HEK293 (cell line): ENCODE measurements around the gene SLC43A1.

Experiments
- CTCF ChIA-PET: fragments of 350-600 bp; formaldehyde crosslinking; extraction: SDS; loops from one replicate; lab custom pipeline; 2021; ENCODE audit warnings: antibody characterized with exemption; lab: Yijun Ruan, JAX
- POLR2A ChIA-PET: fragments of 300-600 bp; formaldehyde crosslinking; extraction: SDS; loops from one replicate; lab custom pipeline; 2020; ENCODE audit warnings: antibody characterized with exemption, inconsistent platforms; lab: Yijun Ruan, JAX
- H3K27ac ChIP-seq: fragments of 200-500 bp; sonication (Bioruptor generic); 2 replicates; pipeline ENCODE4 v1.5.1; 2014; ENCODE audit warnings: low read depth, low read length, control low read depth, inconsistent platforms; ENCODE audit errors: extremely low read depth
- H3K36me3 ChIP-seq, 2 experiments: fragments of 200-500 bp in 1 of 2; sonication (Bioruptor generic) in 1 of 2; 1 replicate in 1 of 2; 2 replicates in 1 of 2; pipeline ENCODE4 v1.5.1; 2014 to 2017; ENCODE audit warnings: inconsistent platforms in 2 of 2, low read length in 2 of 2; ENCODE audit not compliant: control insufficient read depth in 2 of 2, insufficient read depth in 1 of 2
- H3K4me1 ChIP-seq: fragments of 200-500 bp; sonication (Bioruptor generic); 2 replicates; pipeline ENCODE4 v1.5.1; 2014; ENCODE audit warnings: mild to moderate bottlenecking, low read length, inconsistent platforms; ENCODE audit not compliant: control insufficient read depth, insufficient read depth
- H3K4me3 ChIP-seq: 2 replicates; pipeline ENCODE4 v1.5.1; 2011; ENCODE audit warnings: low read depth, mild to moderate bottlenecking, control low read depth, low read length, moderate library complexity
- H3K9me3 ChIP-seq: fragments of 200-500 bp; sonication (Bioruptor generic); 2 replicates; pipeline ENCODE4 v1.5.1; 2014; ENCODE audit warnings: low read depth, low read length, inconsistent platforms; ENCODE audit not compliant: control insufficient read depth, insufficient read depth
- PRDM2 ChIP-seq: fragments of 450-650 bp; formaldehyde crosslinking; IDR thresholded peaks from 2 replicates; pipeline ENCODE4 v1.5.1; 2016; ENCODE audit warnings: missing biosample characterization, missing genetic modification characterization, borderline replicate concordance
- ZNF221 ChIP-seq: fragments of 450-650 bp; formaldehyde crosslinking; IDR thresholded peaks from 2 replicates; pipeline ENCODE4 v1.5.1; 2017; ENCODE audit warnings: missing biosample characterization, missing genetic modification characterization, borderline replicate concordance
- ZNF48 ChIP-seq: fragments of 450-650 bp; formaldehyde crosslinking; IDR thresholded peaks from 2 replicates; pipeline ENCODE4 v1.5.1; 2016; ENCODE audit warnings: missing biosample characterization, missing genetic modification characterization
- ZNF501 ChIP-seq: fragments of 450-650 bp; formaldehyde crosslinking; IDR thresholded peaks from 2 replicates; pipeline ENCODE4 v1.5.1; 2016; ENCODE audit warnings: missing biosample characterization, missing genetic modification characterization
- ZNF510 ChIP-seq: fragments of 450-650 bp; formaldehyde crosslinking; IDR thresholded peaks from 2 replicates; pipeline ENCODE4 v1.5.1; 2018; ENCODE audit warnings: mild to moderate bottlenecking, missing genetic modification characterization, missing biosample characterization; ENCODE audit not compliant: insufficient replicate concordance
- ZNF610 ChIP-seq: fragments of 450-650 bp; formaldehyde crosslinking; IDR thresholded peaks from 2 replicates; pipeline ENCODE4 v1.5.1; 2016; ENCODE audit warnings: missing biosample characterization, missing genetic modification characterization, borderline replicate concordance
- ZNF624 ChIP-seq: fragments of 450-650 bp; formaldehyde crosslinking; IDR thresholded peaks from 2 replicates; pipeline ENCODE4 v1.5.1; 2017; ENCODE audit warnings: missing biosample characterization, missing genetic modification characterization
- ZNF626 ChIP-seq: fragments of 450-650 bp; sonication (Bioruptor Pico); formaldehyde crosslinking; IDR thresholded peaks from 2 replicates; pipeline ENCODE4 v1.5.1; 2018; ENCODE audit warnings: missing biosample characterization, missing genetic modification characterization, inconsistent platforms
- ZNF707 ChIP-seq: fragments of 450-650 bp; formaldehyde crosslinking; IDR thresholded peaks from 2 replicates; pipeline ENCODE4 v1.5.1; 2016; ENCODE audit warnings: missing biosample characterization, missing genetic modification characterization
- TF ChIP-seq, protein P1 (sequence below): fragments of 450-650 bp; formaldehyde crosslinking; IDR thresholded peaks from 2 replicates; pipeline ENCODE4 v1.5.1; 2016; ENCODE audit warnings: missing biosample characterization, missing genetic modification characterization
- TF ChIP-seq, protein P2 (sequence below): fragments of 450-650 bp; IDR thresholded peaks from 2 replicates; pipeline ENCODE4 v1.5.1; 2018; ENCODE audit warnings: missing biosample characterization, mild to moderate bottlenecking, missing genetic modification characterization
- TF ChIP-seq, protein P3 (sequence below): fragments of 450-650 bp; formaldehyde crosslinking; conservative IDR thresholded peaks from 2 replicates; pipeline ENCODE4 v1.5.1; 2016; ENCODE audit warnings: low read depth, missing biosample characterization, missing genetic modification characterization
- TF ChIP-seq, protein P4 (sequence below): fragments of 450-650 bp; formaldehyde crosslinking; IDR thresholded peaks from 2 replicates; pipeline ENCODE4 v1.5.1; 2016; ENCODE audit warnings: missing biosample characterization, missing genetic modification characterization
- TF ChIP-seq, protein P5 (sequence below): fragments of 450-650 bp; formaldehyde crosslinking; IDR thresholded peaks from 2 replicates; pipeline ENCODE4 v1.5.1; 2017; ENCODE audit warnings: missing biosample characterization, missing genetic modification characterization

The SLC43A1 gene

DNA sequence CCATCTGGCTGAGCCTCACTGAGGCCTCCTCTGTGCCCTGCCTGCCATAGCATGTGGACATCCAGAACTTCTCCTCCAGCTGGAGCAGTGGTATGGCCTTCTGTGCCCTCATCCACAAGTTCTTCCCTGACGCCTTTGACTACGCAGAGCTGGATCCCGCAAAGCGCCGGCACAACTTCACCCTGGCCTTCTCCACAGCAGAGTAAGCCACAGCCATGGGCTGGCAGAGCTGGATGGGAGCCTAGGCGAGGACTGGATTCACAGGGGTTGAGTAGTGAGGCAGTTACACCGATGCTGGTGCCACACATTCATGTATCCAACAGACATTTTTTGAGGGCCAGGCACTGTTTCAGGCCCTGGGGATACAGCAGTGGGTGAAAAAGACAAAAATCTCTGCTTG is 30.9 kb upstream of the SLC43A1 start:
- ChIA-PET POLR2A (interaction anchor here (0.6 to 1.2 kb wide), 2 partner anchors 10 to 57 kb away, joined by 3 read pairs; no protein-coding TSS in a partner anchor), CTCF (interaction anchor here (0.5 to 1.0 kb wide), 3 partner anchors 20 to 1594 kb away, joined by 3 to 6 read pairs (median 3); no protein-coding TSS in a partner anchor)
- Histone ChIP-seq H3K4me1 (no peaks in the 10 kb centered on the region), H3K9me3 (no peaks in the 10 kb centered on the region), H3K27ac (no peak overlapping the region), H3K4me3 (no peak overlapping the region), H3K36me3 (peaks cover 0 to 12% of the 10 kb centered on the region in 2 experiments; a peak in 1 of 3 replicates)
- no peak for TF ChIP-seq ZNF501 (tag by site-specific recombination)
- TF ChIP-seq, protein P1, sequence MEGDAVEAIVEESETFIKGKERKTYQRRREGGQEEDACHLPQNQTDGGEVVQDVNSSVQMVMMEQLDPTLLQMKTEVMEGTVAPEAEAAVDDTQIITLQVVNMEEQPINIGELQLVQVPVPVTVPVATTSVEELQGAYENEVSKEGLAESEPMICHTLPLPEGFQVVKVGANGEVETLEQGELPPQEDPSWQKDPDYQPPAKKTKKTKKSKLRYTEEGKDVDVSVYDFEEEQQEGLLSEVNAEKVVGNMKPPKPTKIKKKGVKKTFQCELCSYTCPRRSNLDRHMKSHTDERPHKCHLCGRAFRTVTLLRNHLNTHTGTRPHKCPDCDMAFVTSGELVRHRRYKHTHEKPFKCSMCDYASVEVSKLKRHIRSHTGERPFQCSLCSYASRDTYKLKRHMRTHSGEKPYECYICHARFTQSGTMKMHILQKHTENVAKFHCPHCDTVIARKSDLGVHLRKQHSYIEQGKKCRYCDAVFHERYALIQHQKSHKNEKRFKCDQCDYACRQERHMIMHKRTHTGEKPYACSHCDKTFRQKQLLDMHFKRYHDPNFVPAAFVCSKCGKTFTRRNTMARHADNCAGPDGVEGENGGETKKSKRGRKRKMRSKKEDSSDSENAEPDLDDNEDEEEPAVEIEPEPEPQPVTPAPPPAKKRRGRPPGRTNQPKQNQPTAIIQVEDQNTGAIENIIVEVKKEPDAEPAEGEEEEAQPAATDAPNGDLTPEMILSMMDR (tag by site-specific recombination), result no peak
- no peak for TF ChIP-seq ZNF221 (tag by site-specific recombination)
- TF ChIP-seq, protein P2, sequence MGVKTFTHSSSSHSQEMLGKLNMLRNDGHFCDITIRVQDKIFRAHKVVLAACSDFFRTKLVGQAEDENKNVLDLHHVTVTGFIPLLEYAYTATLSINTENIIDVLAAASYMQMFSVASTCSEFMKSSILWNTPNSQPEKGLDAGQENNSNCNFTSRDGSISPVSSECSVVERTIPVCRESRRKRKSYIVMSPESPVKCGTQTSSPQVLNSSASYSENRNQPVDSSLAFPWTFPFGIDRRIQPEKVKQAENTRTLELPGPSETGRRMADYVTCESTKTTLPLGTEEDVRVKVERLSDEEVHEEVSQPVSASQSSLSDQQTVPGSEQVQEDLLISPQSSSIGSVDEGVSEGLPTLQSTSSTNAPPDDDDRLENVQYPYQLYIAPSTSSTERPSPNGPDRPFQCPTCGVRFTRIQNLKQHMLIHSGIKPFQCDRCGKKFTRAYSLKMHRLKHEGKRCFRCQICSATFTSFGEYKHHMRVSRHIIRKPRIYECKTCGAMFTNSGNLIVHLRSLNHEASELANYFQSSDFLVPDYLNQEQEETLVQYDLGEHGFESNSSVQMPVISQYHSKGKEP, result no peak
- no peak for TF ChIP-seq ZNF626 (tag by site-specific recombination)
- no peak for TF ChIP-seq ZNF48

- no peaks in the 10 kb centered on the region for H3K9me3 ChIP-seq
- TF ChIP-seq ZNF707, result no peak
- TF ChIP-seq ZNF624, result no peak
- TF ChIP-seq, protein P3, sequence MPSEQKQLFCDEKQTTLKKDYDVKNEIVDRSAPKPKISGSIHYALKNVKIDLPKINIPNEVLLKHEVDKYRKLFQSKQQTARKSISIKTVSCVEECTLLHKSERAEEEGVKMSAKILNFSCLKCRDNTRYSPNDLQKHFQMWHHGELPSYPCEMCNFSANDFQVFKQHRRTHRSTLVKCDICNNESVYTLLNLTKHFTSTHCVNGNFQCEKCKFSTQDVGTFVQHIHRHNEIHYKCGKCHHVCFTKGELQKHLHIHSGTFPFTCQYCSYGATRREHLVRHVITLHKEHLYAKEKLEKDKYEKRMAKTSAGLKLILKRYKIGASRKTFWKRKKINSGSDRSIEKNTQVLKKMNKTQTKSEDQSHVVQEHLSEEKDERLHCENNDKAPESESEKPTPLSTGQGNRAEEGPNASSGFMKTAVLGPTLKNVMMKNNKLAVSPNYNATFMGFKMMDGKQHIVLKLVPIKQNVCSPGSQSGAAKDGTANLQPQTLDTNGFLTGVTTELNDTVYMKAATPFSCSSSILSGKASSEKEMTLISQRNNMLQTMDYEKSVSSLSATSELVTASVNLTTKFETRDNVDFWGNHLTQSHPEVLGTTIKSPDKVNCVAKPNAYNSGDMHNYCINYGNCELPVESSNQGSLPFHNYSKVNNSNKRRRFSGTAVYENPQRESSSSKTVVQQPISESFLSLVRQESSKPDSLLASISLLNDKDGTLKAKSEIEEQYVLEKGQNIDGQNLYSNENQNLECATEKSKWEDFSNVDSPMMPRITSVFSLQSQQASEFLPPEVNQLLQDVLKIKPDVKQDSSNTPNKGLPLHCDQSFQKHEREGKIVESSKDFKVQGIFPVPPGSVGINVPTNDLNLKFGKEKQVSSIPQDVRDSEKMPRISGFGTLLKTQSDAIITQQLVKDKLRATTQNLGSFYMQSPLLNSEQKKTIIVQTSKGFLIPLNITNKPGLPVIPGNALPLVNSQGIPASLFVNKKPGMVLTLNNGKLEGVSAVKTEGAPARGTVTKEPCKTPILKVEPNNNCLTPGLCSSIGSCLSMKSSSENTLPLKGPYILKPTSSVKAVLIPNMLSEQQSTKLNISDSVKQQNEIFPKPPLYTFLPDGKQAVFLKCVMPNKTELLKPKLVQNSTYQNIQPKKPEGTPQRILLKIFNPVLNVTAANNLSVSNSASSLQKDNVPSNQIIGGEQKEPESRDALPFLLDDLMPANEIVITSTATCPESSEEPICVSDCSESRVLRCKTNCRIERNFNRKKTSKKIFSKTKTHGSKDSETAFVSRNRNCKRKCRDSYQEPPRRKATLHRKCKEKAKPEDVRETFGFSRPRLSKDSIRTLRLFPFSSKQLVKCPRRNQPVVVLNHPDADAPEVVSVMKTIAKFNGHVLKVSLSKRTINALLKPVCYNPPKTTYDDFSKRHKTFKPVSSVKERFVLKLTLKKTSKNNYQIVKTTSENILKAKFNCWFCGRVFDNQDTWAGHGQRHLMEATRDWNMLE (tag by site-specific recombination), result no peak
- TF ChIP-seq PRDM2 (tag by site-specific recombination), result no peak
- TF ChIP-seq, protein P4, sequence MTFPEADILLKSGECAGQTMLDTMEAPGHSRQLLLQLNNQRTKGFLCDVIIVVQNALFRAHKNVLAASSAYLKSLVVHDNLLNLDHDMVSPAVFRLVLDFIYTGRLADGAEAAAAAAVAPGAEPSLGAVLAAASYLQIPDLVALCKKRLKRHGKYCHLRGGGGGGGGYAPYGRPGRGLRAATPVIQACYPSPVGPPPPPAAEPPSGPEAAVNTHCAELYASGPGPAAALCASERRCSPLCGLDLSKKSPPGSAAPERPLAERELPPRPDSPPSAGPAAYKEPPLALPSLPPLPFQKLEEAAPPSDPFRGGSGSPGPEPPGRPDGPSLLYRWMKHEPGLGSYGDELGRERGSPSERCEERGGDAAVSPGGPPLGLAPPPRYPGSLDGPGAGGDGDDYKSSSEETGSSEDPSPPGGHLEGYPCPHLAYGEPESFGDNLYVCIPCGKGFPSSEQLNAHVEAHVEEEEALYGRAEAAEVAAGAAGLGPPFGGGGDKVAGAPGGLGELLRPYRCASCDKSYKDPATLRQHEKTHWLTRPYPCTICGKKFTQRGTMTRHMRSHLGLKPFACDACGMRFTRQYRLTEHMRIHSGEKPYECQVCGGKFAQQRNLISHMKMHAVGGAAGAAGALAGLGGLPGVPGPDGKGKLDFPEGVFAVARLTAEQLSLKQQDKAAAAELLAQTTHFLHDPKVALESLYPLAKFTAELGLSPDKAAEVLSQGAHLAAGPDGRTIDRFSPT (tag by site-specific recombination), result no peak
- no peak for TF ChIP-seq ZNF510
- no peak for TF ChIP-seq ZNF610 (tag by site-specific recombination)
- TF ChIP-seq, protein P5, sequence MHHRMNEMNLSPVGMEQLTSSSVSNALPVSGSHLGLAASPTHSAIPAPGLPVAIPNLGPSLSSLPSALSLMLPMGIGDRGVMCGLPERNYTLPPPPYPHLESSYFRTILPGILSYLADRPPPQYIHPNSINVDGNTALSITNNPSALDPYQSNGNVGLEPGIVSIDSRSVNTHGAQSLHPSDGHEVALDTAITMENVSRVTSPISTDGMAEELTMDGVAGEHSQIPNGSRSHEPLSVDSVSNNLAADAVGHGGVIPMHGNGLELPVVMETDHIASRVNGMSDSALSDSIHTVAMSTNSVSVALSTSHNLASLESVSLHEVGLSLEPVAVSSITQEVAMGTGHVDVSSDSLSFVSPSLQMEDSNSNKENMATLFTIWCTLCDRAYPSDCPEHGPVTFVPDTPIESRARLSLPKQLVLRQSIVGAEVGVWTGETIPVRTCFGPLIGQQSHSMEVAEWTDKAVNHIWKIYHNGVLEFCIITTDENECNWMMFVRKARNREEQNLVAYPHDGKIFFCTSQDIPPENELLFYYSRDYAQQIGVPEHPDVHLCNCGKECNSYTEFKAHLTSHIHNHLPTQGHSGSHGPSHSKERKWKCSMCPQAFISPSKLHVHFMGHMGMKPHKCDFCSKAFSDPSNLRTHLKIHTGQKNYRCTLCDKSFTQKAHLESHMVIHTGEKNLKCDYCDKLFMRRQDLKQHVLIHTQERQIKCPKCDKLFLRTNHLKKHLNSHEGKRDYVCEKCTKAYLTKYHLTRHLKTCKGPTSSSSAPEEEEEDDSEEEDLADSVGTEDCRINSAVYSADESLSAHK (tag by site-specific recombination), result no peak
These were observed 30.4 kb upstream of the SLC43A1 start for GRCh38 chr11:57545883-57546282.

More at GRCh38 chr11:57545883-57546282, 30.4 kb upstream of the SLC43A1 start:
- Histone ChIP-seq H3K27ac (no peak overlapping the region), H3K4me3 (no peak overlapping the region), H3K4me1 (no peaks in the 10 kb centered on the region), H3K36me3 (peaks cover 0 to 11% of the 10 kb centered on the region in 2 experiments; a peak in 1 of 3 replicates)
- ChIA-PET CTCF (interaction anchor here (1.0 kb wide), 1 partner anchor 20 kb away, joined by 3 read pairs; no protein-coding TSS in a partner anchor), POLR2A (interaction anchor here (0.6 kb wide), 1 partner anchor 11 kb away, joined by 3 read pairs; no protein-coding TSS in a partner anchor)
